ENCODE results near the gene ZNF554. TPM values are rescaled to one million over a fixed set of nuclear protein-coding genes. Genes with fewer than 3 reads are reported as not detected.
A peak's percentile ranks its signal among the peaks of the same experiment; 100 is the strongest.

Gene ZNF554
- total RNA-seq, 2 experiments from 2014 or later = 1.2 to 1.3 TPM

- Mint-ChIP-seq H3K4me3 (no peak overlapping the region), H3K27ac (no peak overlapping the region), H3K4me1 (no peaks in the 10 kb centered on the region), H3K9me3 (peaks cover 13% of the 10 kb centered on the region), H3K36me3 (peaks cover 18% of the 10 kb centered on the region), H3K27me3 (no peaks in the 10 kb centered on the region)
- DNase-seq = no peak
These were observed 4.5 kb downstream of the ZNF554 start for GRCh38 chr19:2824129-2824528.

GRCh38 chr19:2827022-2827421 lies 7.4 kb downstream of the ZNF554 start:
- Mint-ChIP-seq H3K4me3 (no peak overlapping the region), H3K4me1 (no peaks in the 10 kb centered on the region), H3K9me3 (peaks cover 21% of the 10 kb centered on the region), H3K27me3 (no peaks in the 10 kb centered on the region), H3K36me3 (peaks cover 30% of the 10 kb centered on the region), H3K27ac (no peak overlapping the region)
- no peak for DNase-seq

GRCh38 chr19:2827840-2828489 lies 8.3 kb downstream of the ZNF554 start:
- no peak for DNase-seq
- H3K4me3 Mint-ChIP-seq = no peak overlapping the region
- no peaks in the 10 kb centered on the region for H3K27me3 Mint-ChIP-seq
- H3K27ac Mint-ChIP-seq = no peak overlapping the region
- H3K9me3 Mint-ChIP-seq = peaks cover 26% of the 10 kb centered on the region
- H3K4me1 Mint-ChIP-seq = no peaks in the 10 kb centered on the region
- H3K36me3 Mint-ChIP-seq = peaks cover 39% of the 10 kb centered on the region

- H3K4me3 Mint-ChIP-seq = no peak overlapping the region
- H3K9me3 Mint-ChIP-seq = peaks cover 42% of the 10 kb centered on the region
- H3K27ac Mint-ChIP-seq = no peak overlapping the region
- H3K36me3 Mint-ChIP-seq = peaks cover 62% of the 10 kb centered on the region
- no peaks in the 10 kb centered on the region for H3K4me1 Mint-ChIP-seq
- DNase-seq = no peak
- no peaks in the 10 kb centered on the region for H3K27me3 Mint-ChIP-seq
These were observed 14.7 kb downstream of the ZNF554 start for GRCh38 chr19:2834294-2834871.

- no peak for DNase-seq
- Mint-ChIP-seq H3K4me1 (peaks cover 4% of the 10 kb centered on the region), H3K36me3 (peaks cover 46% of the 10 kb centered on the region), H3K27ac (no peak overlapping the region), H3K9me3 (peaks cover 35% of the 10 kb centered on the region), H3K27me3 (no peaks in the 10 kb centered on the region), H3K4me3 (no peak overlapping the region)
These were observed 17.8 kb downstream of the ZNF554 start for GRCh38 chr19:2837430-2837829.

GRCh38 chr19:2840794-2841791 lies 21.4 kb downstream of the ZNF554 start, which contains the start of gene ZNF555:
ZNF555 (plus strand) TSS chr19:2841475; CDS start chr19:2841573, 98 bp downstream.
- peak; percentile 96 for DNase-seq
- Mint-ChIP-seq H3K27ac (peak within 1 kb of the TSS; percentile 82), H3K4me3 (peak within 1 kb of the TSS; percentile 82), H3K27me3 (no peaks in the 10 kb centered on the region), H3K36me3 (peaks cover 20% of the 10 kb centered on the region), H3K4me1 (peaks cover 5% of the 10 kb centered on the region), H3K9me3 (peaks cover 12% of the 10 kb centered on the region)

- H3K36me3 Mint-ChIP-seq = peaks cover 11% of the 10 kb centered on the region
- no peak overlapping the region for H3K27ac Mint-ChIP-seq
- no peaks in the 10 kb centered on the region for H3K27me3 Mint-ChIP-seq
These were observed 22.3 kb downstream of the ZNF554 start for GRCh38 chr19:2841855-2842574.

GRCh38 chr19:2845107-2845506 lies 25.4 kb downstream of the ZNF554 start:
- no peak for DNase-seq
- peaks cover 9% of the 10 kb centered on the region for H3K4me1 Mint-ChIP-seq
- no peak overlapping the region for H3K27ac Mint-ChIP-seq
- no peaks in the 10 kb centered on the region for H3K27me3 Mint-ChIP-seq
- H3K4me3 Mint-ChIP-seq = no peak overlapping the region
- peaks cover 11% of the 10 kb centered on the region for H3K36me3 Mint-ChIP-seq
- peaks cover 8% of the 10 kb centered on the region for H3K9me3 Mint-ChIP-seq

More at GRCh38 chr19:2841855-2842574, 22.3 kb downstream of the ZNF554 start:
- Mint-ChIP-seq H3K4me3 (peak overlapping the region; percentile 73), H3K4me1 (peaks cover 5% of the 10 kb centered on the region), H3K9me3 (peaks cover 2% of the 10 kb centered on the region)
- DNase-seq = peak; percentile 19

GRCh38 chr19:2846180-2846894 lies 26.7 kb downstream of the ZNF554 start:
- no peak overlapping the region for H3K27ac Mint-ChIP-seq
- no peak overlapping the region for H3K4me3 Mint-ChIP-seq
- peaks cover 14% of the 10 kb centered on the region for H3K4me1 Mint-ChIP-seq
- DNase-seq = no peak
- H3K36me3 Mint-ChIP-seq = peaks cover 22% of the 10 kb centered on the region
- no peaks in the 10 kb centered on the region for H3K27me3 Mint-ChIP-seq
- H3K9me3 Mint-ChIP-seq = peaks cover 17% of the 10 kb centered on the region

GRCh38 chr19:2847507-2847906 lies 27.8 kb downstream of the ZNF554 start:
- H3K9me3 Mint-ChIP-seq = peaks cover 19% of the 10 kb centered on the region
- peaks cover 9% of the 10 kb centered on the region for H3K4me1 Mint-ChIP-seq
- DNase-seq = no peak
- H3K4me3 Mint-ChIP-seq = no peak overlapping the region
- H3K27me3 Mint-ChIP-seq = no peaks in the 10 kb centered on the region
- H3K27ac Mint-ChIP-seq = no peak overlapping the region
- H3K36me3 Mint-ChIP-seq = peaks cover 34% of the 10 kb centered on the region

GRCh38 chr19:2848616-2849015 lies 28.9 kb downstream of the ZNF554 start:
- Mint-ChIP-seq H3K36me3 (peaks cover 45% of the 10 kb centered on the region), H3K27me3 (no peaks in the 10 kb centered on the region), H3K4me3 (no peak overlapping the region), H3K9me3 (peaks cover 29% of the 10 kb centered on the region), H3K27ac (no peak overlapping the region), H3K4me1 (peaks cover 9% of the 10 kb centered on the region)
- DNase-seq = no peak

- Mint-ChIP-seq H3K4me3 (no peak overlapping the region), H3K9me3 (peaks cover 42% of the 10 kb centered on the region), H3K4me1 (peaks cover 9% of the 10 kb centered on the region), H3K27me3 (no peaks in the 10 kb centered on the region), H3K36me3 (peaks cover 56% of the 10 kb centered on the region), H3K27ac (no peak overlapping the region)
- no peak for DNase-seq
These were observed 30.7 kb downstream of the ZNF554 start for GRCh38 chr19:2850256-2850925.

- Mint-ChIP-seq H3K9me3 (peaks cover 49% of the 10 kb centered on the region), H3K4me1 (peaks cover 23% of the 10 kb centered on the region), H3K4me3 (no peak overlapping the region), H3K27me3 (no peaks in the 10 kb centered on the region), H3K36me3 (peaks cover 63% of the 10 kb centered on the region), H3K27ac (no peak overlapping the region)
- no peak for DNase-seq
These were observed 32.9 kb downstream of the ZNF554 start for GRCh38 chr19:2852598-2852997.

All from activated naive CD8-positive, alpha-beta T cell treated with anti-CD3 and anti-CD28 coated beads for 36 hours (primary cell).